A673 (cell line): Measurements from ENCODE around the gene PYGL.

Experiments used
- CTCF ChIP-seq: fragments of 300-800, 200-600 bp; sonication (generic); conservative IDR thresholded peaks from 2 replicates; pipeline ENCODE4 v1.5.1; 2017; ENCODE audit warnings: low read depth, mild to moderate bottlenecking, antibody characterized with exemption, low read length, moderate library complexity, mixed read lengths
- EZH2 ChIP-seq: fragments of 200-600 bp; sonication (generic); IDR thresholded peaks from 2 replicates; pipeline ENCODE4 v1.6.1; 2017; ENCODE audit warnings: borderline replicate concordance, low read depth, mild to moderate bottlenecking, mixed read lengths, antibody characterized with exemption, low read length; ENCODE audit not compliant: poor library complexity, severe bottlenecking

- TF ChIP-seq CTCF = peak; percentile 76
- no peak for TF ChIP-seq EZH2
Measured at GRCh38 chr14:50860478-50861086, 83.7 kb downstream of the PYGL start.
